GM21737 (cell line): ENCODE results near the gene DYNLT4.
"Not testable (repeated sequence)": the region's sequence is repeated elsewhere in the genome, so short reads cannot be mapped to it uniquely, and the experiment has no call there.

Source experiments
- ATAC-seq: cut with Tn5 transposase; IDR thresholded peaks from one replicate; pipeline ENCODE4 v1.9.1; 2021; ENCODE audit warnings: mild to moderate bottlenecking, moderate library complexity; ENCODE audit not compliant: unreplicated experiment

Gene DYNLT4

GRCh38 chr1:44810101-44810761 is 3.1 kb upstream of the DYNLT4 start:
- no peak for ATAC-seq

- peak; percentile 43 for ATAC-seq
Measured at GRCh38 chr1:44808938-44809917, 2.1 kb upstream of the DYNLT4 start.

- ATAC-seq, result peak; percentile 27
Measured at GRCh38 chr1:44808063-44808937, 1.1 kb upstream of the DYNLT4 start, which contains the start of gene BTBD19. Gene BTBD19 (plus strand): TSS chr1:44808523. CDS start chr1:44808821, 298 bp downstream.

GRCh38 chr1:44807364-44808062 is 362 bp upstream of the DYNLT4 start:
- peak; percentile 35 for ATAC-seq

GRCh38 chr1:44806025-44806703 is 987 bp downstream of the DYNLT4 start:
- no peak for ATAC-seq

GRCh38 chr1:44805311-44806024 is 1.7 kb downstream of the DYNLT4 start:
- ATAC-seq, result no peak

GRCh38 chr1:44803312-44804095 is 3.6 kb downstream of the DYNLT4 start:
- no peak for ATAC-seq

- no peak for ATAC-seq
Measured at GRCh38 chr1:44803062-44803311, 4.2 kb downstream of the DYNLT4 start.

GRCh38 chr1:44802306-44803061 is 4.7 kb downstream of the DYNLT4 start:
- ATAC-seq, result no peak

GRCh38 chr1:44801491-44802305 is 5.5 kb downstream of the DYNLT4 start:
- ATAC-seq, result no peak

- peak; percentile 81 for ATAC-seq
Measured at GRCh38 chr1:44799770-44800584, 7.2 kb downstream of the DYNLT4 start, which contains the start of gene PLK3. Gene PLK3 (plus strand): TSS chr1:44800377. CDS start chr1:44800464, 87 bp downstream.

- no peak for ATAC-seq
Measured at GRCh38 chr1:44798481-44799365, 8.4 kb downstream of the DYNLT4 start.

GRCh38 chr1:44797886-44798285 is 9.3 kb downstream of the DYNLT4 start:
- not testable (repeated sequence) for ATAC-seq

- no peak for ATAC-seq
Measured at GRCh38 chr1:44792736-44793502, 14.2 kb downstream of the DYNLT4 start.
